GM12874 (cell line): Measurements from ENCODE around the gene MTRF1L.

Experiments
- TF ChIP-seq, protein P1 (sequence below): IDR thresholded peaks from 2 replicates; pipeline ENCODE4 v1.5.1; 2011; ENCODE audit warnings: low read depth, mild to moderate bottlenecking, control low read depth, low read length, moderate library complexity; ENCODE audit not compliant: insufficient read depth

MTRF1L gene

GRCh38 chr6:152946484-152946883 is 56.0 kb downstream of the MTRF1L start:
- TF ChIP-seq, protein P1, sequence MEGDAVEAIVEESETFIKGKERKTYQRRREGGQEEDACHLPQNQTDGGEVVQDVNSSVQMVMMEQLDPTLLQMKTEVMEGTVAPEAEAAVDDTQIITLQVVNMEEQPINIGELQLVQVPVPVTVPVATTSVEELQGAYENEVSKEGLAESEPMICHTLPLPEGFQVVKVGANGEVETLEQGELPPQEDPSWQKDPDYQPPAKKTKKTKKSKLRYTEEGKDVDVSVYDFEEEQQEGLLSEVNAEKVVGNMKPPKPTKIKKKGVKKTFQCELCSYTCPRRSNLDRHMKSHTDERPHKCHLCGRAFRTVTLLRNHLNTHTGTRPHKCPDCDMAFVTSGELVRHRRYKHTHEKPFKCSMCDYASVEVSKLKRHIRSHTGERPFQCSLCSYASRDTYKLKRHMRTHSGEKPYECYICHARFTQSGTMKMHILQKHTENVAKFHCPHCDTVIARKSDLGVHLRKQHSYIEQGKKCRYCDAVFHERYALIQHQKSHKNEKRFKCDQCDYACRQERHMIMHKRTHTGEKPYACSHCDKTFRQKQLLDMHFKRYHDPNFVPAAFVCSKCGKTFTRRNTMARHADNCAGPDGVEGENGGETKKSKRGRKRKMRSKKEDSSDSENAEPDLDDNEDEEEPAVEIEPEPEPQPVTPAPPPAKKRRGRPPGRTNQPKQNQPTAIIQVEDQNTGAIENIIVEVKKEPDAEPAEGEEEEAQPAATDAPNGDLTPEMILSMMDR = no peak

DNA sequence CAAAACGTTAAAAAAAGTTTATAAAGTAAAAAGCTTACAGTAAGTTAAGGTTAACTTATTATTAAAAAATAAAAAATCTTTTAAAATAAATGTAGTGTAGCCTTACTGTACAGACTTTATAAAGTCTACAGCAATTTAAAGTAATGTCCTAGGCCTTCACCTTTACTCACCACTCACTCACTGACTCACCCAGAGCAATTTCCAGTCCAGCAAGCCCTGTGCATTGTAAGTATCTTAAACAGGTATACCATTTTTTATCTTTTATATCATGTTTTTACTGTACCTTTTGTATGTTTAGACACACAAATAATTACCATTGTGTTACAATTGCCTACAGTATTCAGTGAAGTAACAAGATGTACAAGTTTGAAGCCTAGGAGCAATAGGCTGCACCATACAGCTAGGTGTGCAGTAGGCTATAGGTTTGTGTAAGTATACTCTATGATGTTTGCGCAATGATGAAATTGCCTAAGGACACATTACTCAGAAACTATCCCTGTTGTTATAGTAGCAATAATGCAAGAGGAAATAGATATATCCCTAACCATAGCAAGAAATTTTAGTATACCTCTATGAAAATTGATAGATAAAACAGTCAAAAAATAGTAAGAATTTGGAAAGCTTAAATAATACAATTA is 59.1 kb downstream of the MTRF1L start:
- TF ChIP-seq, protein P1 = no peak

DNA sequence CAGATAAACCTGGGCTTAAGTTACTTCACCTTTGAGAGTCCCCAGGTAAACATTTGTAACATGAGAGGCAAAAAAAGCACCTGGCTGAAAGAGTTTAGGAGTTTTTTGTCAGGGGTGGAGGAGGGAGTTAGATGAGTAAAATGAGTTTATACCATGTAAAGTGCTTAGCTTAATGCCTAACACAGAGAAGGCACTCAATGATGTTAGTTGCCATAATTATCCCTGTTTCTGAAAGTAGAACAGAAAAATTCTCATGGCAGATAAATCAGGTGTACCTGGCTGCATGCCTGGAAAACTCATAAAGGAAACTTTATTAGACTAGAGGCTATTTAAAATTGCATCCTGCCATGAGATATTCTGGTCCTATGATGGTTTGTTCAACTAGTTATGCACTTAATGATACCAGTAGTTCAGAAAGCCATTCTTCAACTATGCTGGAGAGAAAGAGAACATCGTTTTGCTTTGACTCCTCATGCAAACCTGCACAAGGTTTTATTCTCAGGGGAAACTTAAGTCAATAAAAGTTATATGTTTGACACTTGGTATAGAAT is 60.1 kb downstream of the MTRF1L start:
- TF ChIP-seq, protein P1 = no peak

DNA sequence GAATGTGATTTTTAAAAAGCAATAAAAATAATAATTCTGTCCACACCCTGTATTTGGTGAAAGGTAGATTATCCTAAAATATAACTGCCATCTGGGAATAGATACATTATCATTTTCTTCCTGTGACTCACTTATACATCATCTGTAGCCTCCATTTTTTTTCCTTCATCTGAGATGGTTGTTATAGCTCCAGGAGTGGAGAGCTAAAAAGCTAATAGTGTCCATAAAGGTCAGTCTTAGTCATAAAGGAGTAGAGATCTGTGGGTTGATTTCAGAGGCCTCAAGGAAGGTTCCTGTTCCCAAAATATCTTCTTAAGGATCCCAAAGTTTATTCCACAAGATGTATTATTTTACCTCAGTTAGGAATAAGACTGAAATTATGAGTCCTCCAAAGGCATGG is 60.8 kb downstream of the MTRF1L start:
- TF ChIP-seq, protein P1 = no peak
